ENCODE data around the gene UBA1.

Gene UBA1

GRCh38 chrX:47170861-47171692, 22.6 kb upstream of the UBA1 start:
- no peak for DNase-seq

GRCh38 chrX:47171996-47172395, 21.6 kb upstream of the UBA1 start:
- DNase-seq = no peak

- DNase-seq = no peak
These were observed 21.1 kb upstream of the UBA1 start for GRCh38 chrX:47172549-47172948.

DNA sequence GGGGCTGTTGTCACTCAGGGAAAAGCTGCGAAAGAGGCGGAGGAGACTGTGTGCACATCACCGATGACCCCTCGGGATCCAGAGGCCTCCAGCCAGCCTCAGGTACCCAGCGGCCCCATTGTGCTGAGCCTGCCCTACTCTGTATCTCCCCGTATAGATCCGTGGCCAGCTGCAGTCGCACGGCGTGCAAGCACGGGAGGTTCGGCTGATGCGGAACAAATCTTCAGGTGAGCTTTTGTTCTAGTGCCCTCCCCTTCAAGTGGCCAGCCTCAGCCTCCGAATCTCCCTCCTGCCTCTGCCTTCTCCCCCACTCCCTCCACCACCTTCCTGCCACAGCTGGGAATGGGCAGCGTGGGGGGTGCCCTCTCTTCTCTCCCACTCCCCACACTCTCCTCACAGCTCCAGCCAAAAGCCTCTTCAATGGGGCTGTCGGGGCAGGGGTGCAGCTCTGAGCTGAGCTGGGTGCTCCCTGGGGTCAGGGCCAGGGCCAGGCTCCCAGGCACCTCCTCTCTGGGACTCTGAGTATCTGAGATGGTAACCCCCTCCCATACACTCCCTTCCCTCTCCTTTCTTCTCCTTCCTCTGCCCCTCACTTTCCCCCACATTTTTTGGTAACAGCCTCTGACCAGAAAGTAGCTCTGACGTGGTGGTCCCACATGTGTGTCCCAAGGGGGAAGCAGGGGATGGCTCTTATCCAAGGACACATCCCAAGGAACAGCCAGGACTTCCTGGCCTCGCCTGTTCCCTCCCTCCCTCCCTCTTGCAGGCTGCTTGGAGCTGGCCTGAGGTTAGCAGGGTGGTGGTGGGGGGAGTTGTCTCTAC, 20.4 kb upstream of the UBA1 start:
- DNase-seq = no peak

- no peak for DNase-seq
These were observed 19.3 kb upstream of the UBA1 start for GRCh38 chrX:47174376-47174775.

DNA sequence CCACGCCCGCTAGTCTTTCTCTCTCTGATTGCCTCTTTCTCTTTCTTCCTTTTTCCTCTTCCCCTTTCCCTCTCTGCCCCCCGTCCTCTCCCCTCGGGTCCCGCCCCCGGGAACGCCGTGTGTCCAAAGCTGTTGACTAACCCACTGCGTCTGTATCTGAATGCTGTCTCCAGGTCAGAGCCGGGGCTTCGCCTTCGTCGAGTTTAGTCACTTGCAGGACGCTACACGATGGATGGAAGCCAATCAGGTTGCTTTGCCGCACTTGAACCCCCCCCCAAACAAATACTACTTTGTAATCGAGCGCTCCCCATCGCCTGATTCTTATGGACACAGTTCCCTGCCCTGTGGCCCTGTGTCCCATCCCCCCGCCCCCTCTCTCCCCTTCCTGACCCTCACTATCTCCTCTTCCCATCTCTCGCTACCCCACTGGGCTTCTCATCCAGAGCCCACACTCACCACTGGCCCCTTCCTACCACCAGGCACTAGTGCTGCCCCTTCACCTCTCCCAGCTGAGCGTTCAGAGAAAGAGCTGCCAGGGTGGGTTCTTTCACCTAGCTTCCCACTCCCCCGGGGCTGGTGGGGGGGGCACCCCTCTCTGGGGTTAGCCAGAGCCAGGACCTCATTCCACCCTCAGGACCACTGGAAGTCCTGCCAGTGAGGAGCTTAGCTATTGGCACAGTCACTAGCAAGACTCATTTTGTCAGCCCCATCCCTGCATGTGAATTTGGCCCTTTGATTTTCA, 18.6 kb upstream of the UBA1 start:
- DNase-seq = no peak

DNA sequence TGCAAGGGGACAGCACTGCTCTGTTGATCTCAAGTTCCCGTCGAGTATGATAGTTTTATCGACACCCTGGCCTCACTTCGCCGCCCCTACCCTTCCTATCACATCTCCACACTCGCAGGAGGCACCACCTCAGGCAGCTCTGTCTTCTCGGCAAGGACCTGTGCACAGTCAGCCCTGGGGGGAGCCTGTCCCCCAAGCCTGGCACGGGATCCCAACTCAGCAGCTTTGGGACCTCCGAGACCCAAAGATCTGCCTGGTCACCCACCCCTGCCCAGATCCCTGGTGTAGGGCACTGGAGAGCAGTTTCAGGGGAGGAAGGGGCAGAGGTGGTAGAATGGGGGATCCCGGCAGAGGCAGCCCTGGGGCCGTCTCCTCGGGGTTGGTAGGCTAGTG, 18.0 kb upstream of the UBA1 start:
- no peak for DNase-seq

DNA sequence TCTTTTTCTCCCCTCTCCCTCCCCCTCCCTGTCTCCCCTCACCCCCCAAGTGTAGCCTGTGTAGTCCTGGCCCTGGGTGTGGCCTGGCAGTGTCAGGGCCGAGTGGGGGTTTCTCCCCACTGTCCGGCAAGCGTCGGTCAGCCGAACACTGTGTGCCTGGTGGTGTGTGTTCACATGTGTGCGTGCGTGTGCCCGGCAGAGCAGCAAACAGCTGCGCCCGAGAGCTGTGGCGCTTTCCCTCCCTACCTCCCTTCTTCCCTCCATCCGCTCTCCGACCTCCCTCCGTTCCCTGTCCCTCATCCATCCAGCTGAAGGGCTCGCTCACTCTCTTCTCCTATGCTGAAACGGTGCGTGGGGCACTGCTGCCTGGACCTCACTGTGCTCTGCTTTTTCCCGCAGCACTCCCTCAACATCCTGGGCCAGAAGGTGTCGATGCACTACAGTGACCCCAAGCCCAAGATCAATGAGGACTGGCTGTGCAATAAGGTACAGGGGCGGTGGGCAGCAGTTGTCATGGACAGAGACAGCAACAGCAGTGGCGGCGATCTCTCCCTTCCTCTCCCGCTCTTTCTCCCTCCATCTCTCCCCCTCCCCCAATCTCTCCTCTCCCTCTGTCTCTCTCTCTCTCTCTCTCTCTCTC, 17.4 kb upstream of the UBA1 start:
- no peak for DNase-seq

- no peak for DNase-seq
These were observed 16.6 kb upstream of the UBA1 start for GRCh38 chrX:47177079-47177478.

- no peak for DNase-seq
These were observed 15.3 kb upstream of the UBA1 start for GRCh38 chrX:47178337-47178736.

GRCh38 chrX:47179221-47179927, 14.3 kb upstream of the UBA1 start:
- DNase-seq = no peak

GRCh38 chrX:47179928-47180255, 13.7 kb upstream of the UBA1 start:
- no peak for DNase-seq

- no peak for DNase-seq
These were observed 13.3 kb upstream of the UBA1 start for GRCh38 chrX:47180346-47180745.

- no peak for DNase-seq
These were observed 12.3 kb upstream of the UBA1 start for GRCh38 chrX:47181301-47181700.

- DNase-seq = no peak
These were observed 11.4 kb upstream of the UBA1 start for GRCh38 chrX:47182106-47182700.

- no peak for DNase-seq
These were observed 9.1 kb upstream of the UBA1 start for GRCh38 chrX:47184486-47184885.

- DNase-seq = no peak
These were observed 8.4 kb upstream of the UBA1 start for GRCh38 chrX:47185241-47185640.

GRCh38 chrX:47186096-47186740, 7.4 kb upstream of the UBA1 start:
- DNase-seq = no peak

- DNase-seq = no peak
These were observed 6.4 kb upstream of the UBA1 start for GRCh38 chrX:47187106-47187677.

DNA sequence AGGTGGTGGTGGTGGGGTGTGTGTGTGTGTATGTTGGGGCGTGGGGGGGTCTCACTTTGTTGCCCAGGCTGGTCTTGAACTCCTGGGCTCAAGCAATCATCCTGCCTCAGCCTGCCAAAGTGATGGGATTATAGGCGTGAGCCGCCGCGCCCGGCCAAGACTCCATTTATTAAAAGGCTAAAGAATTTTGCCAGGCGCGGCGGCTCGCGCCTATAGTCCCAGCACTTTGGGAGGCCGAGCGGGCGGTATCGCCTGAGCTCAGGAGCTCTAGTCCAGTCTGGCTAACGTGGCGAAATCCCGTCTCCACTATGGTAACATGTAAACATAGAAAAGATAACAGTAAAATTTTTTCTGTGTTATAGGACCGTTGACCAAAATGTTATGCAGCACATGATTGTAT, 3.7 kb upstream of the UBA1 start:
- DNase-seq = no peak
